Activated CD8-positive, alpha-beta T cell treated with anti-CD3 and anti-CD28 coated beads for 36 hours (primary cell): Measurements from ENCODE around the gene TNFRSF25. TPM values are rescaled to one million over a fixed set of nuclear protein-coding genes. Genes with fewer than 3 reads are reported as not detected.

Experiments
- ATAC-seq: fragments of 200-7000 bp; cut with Tn5 transposase; one replicate; pipeline ENCODE4 v1.10.0; 2021; ENCODE audit warnings: mild to moderate bottlenecking, moderate library complexity
- CTCF ChIA-PET: fragments of 350-600 bp; sonication (Branson Sonifier 250); formaldehyde crosslinking; loops from one replicate; lab custom pipeline; 2021; ENCODE audit warnings: antibody characterized with exemption; lab: Charles Lee
- POLR2A ChIA-PET: fragments of 350-600 bp; sonication (Branson Sonifier 250); formaldehyde crosslinking; loops from one replicate; lab custom pipeline; 2021; ENCODE audit warnings: antibody characterized with exemption; lab: Charles Lee
- DNase-seq: peaks from one replicate; pipeline ENCODE4 v3.0.0-alpha.2; 2020
- H3K27ac Mint-ChIP-seq: one replicate; pipeline ENCODE4 v1.8.0; 2021; ENCODE audit warnings: mild to moderate bottlenecking, mixed read lengths
- H3K27me3 Mint-ChIP-seq: one replicate; pipeline ENCODE4 v1.8.0; 2021; ENCODE audit warnings: mixed read lengths
- H3K36me3 Mint-ChIP-seq: one replicate; pipeline ENCODE4 v1.8.0; 2021; ENCODE audit warnings: low read depth, mixed read lengths
- H3K4me1 Mint-ChIP-seq: one replicate; pipeline ENCODE4 v1.8.0; 2021; ENCODE audit warnings: low read depth, mixed read lengths
- H3K4me3 Mint-ChIP-seq: one replicate; pipeline ENCODE4 v1.8.0; 2021; ENCODE audit warnings: mild to moderate bottlenecking, moderate library complexity, mixed read lengths
- H3K9me3 Mint-ChIP-seq: one replicate; pipeline ENCODE4 v1.8.0; 2021; ENCODE audit warnings: mixed read lengths
- CTCF ChIP-seq: fragments of 200-600 bp; IDR thresholded peaks from one replicate; pipeline ENCODE4 v1.8.0; 2022; ENCODE audit warnings: antibody characterized with exemption, mild to moderate bottlenecking
- intact Hi-C: fragments of 100-400 bp; cut with micrococcal nuclease; formaldehyde crosslinking; loops from one replicate; pipeline ENCODE4 v1.10.0; 2022
- total RNA-seq, 2 experiments: library from RNA; stranded (reverse); gene quantifications; one replicate each; pipeline ENCODE4 v1.2.3, GENCODE V29; 2021

TNFRSF25 gene
- total RNA-seq, 2 experiments from 2014 or later = 55.8 to 57.8 TPM

DNA sequence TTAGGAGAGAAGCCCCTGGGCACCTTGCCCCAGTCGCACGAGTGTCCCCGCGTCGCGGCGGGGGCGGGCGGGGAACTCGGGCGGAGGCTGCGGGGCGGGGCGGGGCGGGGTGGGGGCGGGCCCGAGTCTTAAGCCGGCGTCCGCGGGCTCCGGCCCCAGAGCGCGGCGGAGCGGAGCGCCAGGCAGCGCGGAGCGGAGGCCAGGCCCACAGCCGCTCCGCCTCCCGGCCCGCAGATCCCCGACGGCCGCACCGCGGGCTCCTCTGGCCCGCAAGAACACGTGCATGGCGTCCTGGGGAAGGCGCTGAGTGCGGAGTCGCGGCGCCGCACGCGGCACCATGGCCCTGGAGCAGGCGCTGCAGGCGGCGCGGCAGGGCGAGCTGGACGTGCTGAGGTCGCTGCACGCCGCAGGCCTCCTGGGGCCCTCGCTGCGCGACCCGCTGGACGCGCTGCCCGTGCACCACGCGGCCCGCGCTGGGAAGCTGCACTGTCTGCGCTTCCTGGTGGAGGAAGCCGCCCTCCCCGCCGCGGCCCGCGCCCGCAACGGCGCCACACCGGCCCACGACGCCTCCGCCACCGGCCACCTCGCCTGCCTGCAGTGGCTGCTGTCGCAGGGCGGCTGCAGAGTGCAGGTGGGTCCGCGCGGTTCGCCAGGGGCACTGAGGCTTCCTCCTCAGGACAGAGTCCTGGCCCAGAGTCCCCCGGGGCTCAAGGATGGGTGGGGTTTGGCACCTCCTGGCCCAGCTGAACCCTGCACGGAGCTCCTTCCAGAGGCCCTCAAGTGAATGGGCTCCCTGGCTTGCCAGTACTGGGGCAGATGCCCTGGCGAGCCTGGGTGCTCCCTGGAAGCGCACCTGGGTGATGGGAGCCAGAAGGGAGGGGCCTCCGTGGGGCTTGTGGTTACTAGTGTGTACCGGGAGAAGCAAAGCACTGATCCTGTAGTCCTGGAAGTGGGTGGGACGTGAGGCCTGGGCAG, 41.1 kb downstream of the TNFRSF25 start, which contains the start of gene ESPN:
TSS of gene ESPN (plus strand) at position 158 of the 975 bp plus-strand sequence. CDS start at position 338, 180 bp downstream.
- intact Hi-C loops = no loop called here
- Mint-ChIP-seq H3K27ac (no peak within 1 kb of the TSS), H3K9me3 (no peaks in the 10 kb centered on the region)

GRCh38 chr1:6424000-6424565, 41.9 kb downstream of the TNFRSF25 start:
- Mint-ChIP-seq H3K27ac (no peak overlapping the region), H3K36me3 (no peaks in the 10 kb centered on the region), H3K4me1 (peaks cover 13% of the 10 kb centered on the region), H3K9me3 (no peaks in the 10 kb centered on the region), H3K27me3 (peaks cover 47% of the 10 kb centered on the region), H3K4me3 (peak overlapping the region; percentile 15)
- TF ChIP-seq CTCF = no peak
- DNase-seq (no peak), ATAC-seq (peak; percentile 8)
- ChIA-PET POLR2A (interaction anchor here (1.0 to 1.3 kb wide), 4 partner anchors 13 to 94 kb away, joined by 3 to 4 read pairs (median 3); no protein-coding TSS in a partner anchor), CTCF (interaction anchor here (0.8 to 10.7 kb wide), 28 partner anchors 9 to 194 kb away, joined by 3 to 79 read pairs (median 6); partner anchors contain the start of genes GPR153 and PLEKHG5)
- intact Hi-C loops = no loop called here

More for the DNA sequence above, 41.1 kb downstream of the TNFRSF25 start, which contains the start of gene ESPN:
- TF ChIP-seq CTCF = no peak
- Mint-ChIP-seq H3K4me1 (peaks cover 12% of the 10 kb centered on the region), H3K36me3 (no peaks in the 10 kb centered on the region), H3K4me3 (peak within 1 kb of the TSS; percentile 15), H3K27me3 (peaks cover 46% of the 10 kb centered on the region)
- ChIA-PET POLR2A (interaction anchor here (1.0 kb wide), 1 partner anchor 76 kb away, joined by 3 read pairs; no protein-coding TSS in a partner anchor), CTCF (interaction anchor here (0.9 to 2.5 kb wide), 2 partner anchors 10 to 13 kb away, joined by 3 to 21 read pairs; no protein-coding TSS in a partner anchor)
- DNase-seq = no peak
- ATAC-seq = no peak

DNA sequence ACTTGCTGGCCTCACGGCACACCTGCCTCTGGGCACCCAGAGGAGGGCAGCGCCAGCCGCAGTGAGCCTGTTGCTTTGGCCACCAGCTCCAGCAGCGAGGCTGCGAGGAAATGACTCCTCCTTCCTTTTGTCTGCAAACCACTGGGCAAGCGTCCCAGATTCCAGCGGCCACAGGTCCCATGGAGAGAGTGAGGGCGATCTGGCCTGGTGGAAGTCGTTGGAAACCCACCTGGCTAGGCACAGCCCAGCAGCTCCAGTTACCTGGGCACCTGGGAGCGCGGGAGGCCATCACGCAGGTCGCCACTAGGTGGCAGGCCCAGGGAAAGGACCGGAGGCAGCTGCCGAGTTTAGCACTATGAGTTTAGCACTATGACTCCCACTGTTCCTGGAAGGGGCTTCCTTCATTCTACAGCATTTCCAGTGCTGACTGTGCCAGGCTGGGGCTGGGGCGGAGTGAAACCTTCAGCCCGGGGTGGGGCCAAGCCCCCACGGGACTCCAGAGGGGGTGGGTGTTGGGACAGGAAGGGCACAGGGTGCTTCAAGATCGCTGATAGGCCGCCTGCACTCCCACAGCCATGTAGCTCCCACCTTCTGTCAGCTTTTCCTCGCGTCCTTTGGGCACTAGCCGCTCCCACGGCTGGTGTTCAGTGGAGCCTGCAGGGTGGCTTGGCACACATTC, 42.5 kb downstream of the TNFRSF25 start:
- ChIA-PET POLR2A (interaction anchor here (1.1 to 1.4 kb wide), 5 partner anchors 14 to 93 kb away, joined by 3 to 5 read pairs (median 3); no protein-coding TSS in a partner anchor), CTCF (interaction anchor here (0.6 to 10.7 kb wide), 43 partner anchors 9 to 193 kb away, joined by 3 to 79 read pairs (median 4); partner anchors contain the start of genes GPR153, PLEKHG5 and TNFRSF25)
- Mint-ChIP-seq H3K27ac (no peak overlapping the region), H3K4me1 (peaks cover 14% of the 10 kb centered on the region), H3K4me3 (peak overlapping the region; percentile 15), H3K27me3 (peaks cover 50% of the 10 kb centered on the region), H3K9me3 (no peaks in the 10 kb centered on the region), H3K36me3 (no peaks in the 10 kb centered on the region)
- ATAC-seq (peak; percentile 83), DNase-seq (peak; percentile 83)
- peak; percentile 91 for TF ChIP-seq CTCF
- intact Hi-C loops = no loop called here

GRCh38 chr1:6421266-6421665, 44.7 kb downstream of the TNFRSF25 start:
- intact Hi-C loops = no loop called here
- Mint-ChIP-seq H3K4me1 (peaks cover 14% of the 10 kb centered on the region), H3K9me3 (no peaks in the 10 kb centered on the region), H3K27ac (no peak overlapping the region), H3K4me3 (no peak overlapping the region), H3K36me3 (no peaks in the 10 kb centered on the region), H3K27me3 (peaks cover 67% of the 10 kb centered on the region)
- ChIA-PET CTCF (interaction anchor here (0.7 to 10.7 kb wide), 10 partner anchors 14 to 181 kb away, joined by 3 to 79 read pairs (median 10); no protein-coding TSS in a partner anchor), POLR2A (interaction anchor here (0.7 to 1.6 kb wide), 3 partner anchors 16 to 28 kb away, joined by 3 to 6 read pairs (median 3); partner anchors contain the start of gene ACOT7)
- TF ChIP-seq CTCF = no peak
- no peak for ATAC-seq
- DNase-seq = no peak
